ENCODE measurements around the gene RNF187.
"Not testable (repeated sequence)": the region's sequence is repeated elsewhere in the genome, so short reads cannot be mapped to it uniquely, and the experiment has no call there.

The RNF187 gene

DNA sequence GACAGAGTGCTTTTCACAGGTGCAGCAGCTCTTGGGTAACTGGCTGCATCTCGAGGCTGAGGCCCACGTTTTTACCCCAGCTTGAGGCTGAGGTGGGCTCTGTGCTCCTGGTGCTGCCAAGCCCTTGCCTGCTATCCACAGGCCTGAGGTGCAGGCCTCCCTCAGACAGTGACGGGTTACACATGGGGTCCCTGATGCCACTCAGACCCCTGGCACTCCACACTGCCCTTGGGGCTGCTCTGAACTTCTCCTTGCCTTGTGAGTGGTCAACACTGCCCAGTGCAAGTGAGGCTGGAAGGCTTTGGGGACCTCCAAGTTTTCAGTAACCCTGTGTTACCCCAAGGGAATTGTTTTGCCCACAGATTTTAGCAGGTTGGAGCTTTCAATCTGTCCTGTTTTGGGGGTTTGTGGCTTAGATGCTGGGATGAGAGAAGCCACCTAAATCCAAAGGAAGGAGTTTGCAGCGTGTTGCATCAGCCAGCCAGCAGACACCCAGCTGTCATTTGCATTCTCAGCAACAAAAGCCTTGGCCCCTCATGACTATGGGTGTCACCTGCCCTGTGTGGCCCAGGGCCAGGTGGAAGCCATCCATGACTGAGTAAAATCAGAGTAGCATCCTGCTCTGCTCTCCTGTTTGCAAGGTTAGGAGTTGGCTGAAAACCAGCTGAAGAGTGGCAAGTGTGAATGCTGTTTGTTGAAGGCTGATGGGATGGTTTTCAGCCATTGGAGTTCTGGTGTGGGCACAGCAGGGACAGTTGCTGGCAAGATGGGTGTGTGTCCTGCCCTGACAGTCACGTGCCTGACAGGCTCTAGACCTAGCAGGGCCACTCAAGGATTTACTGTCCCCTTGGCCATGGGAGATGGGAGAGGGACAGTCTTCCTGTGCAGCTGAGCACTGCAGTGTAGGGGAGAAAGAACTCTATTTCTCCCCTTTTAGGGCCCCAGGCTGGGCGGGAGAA is 3.2 kb downstream of the RNF187 start:
- Mint-ChIP-seq H3K9me3 (no peaks in the 10 kb centered on the region), H3K27me3 (no peaks in the 10 kb centered on the region), H3K36me3 (ENCODE audit: low read depth) (peaks cover 73% of the 10 kb centered on the region), H3K4me3 (no peak overlapping the region), H3K27ac (peak overlapping the region; percentile 78), H3K4me1 (ENCODE audit: low read depth) (peaks cover 39% of the 10 kb centered on the region)
- no peak for DNase-seq

DNA sequence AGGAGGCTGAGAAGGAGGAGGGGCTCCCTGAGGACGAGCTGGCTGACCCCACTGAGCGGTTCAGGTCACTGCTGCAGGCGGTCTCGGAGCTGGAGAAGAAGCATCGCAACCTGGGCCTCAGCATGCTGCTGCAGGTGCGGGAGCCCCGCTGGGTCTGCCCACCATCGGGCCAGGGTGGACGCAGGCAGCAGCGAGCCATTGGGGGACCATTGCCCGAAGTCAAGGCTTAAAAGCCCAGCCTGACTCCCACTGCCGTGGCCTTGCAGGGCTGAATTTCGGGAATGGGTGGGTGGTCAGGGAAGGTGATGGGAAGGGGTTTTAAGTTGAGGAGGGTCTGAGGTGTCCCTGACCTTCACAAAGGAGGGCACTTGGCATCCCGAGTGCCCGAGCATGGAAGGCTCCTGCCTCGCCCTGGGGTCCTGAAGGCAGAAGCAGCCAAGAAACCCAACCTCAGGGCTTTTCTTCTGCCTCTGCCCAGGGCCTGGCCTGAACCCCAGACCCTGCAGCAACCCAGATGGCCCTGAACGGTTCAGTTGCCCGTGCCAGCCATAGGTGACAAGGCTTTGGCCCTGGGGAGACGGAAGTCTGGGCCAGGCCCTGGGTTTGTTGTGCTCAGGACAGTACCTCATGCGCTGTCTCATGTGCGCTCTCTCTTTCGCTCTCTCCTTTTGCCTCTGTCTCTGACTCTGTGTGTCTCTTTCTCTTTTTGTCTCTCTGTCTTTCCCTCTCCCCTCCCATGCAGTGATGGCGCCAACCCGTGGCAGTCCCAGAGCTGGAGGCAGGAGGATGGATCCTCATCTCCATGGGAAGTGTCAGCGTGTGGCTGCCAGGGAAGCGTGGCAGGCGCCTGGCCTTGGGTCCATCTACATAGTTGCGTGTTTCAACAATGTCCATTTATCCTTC is 6.2 kb downstream of the RNF187 start:
- Mint-ChIP-seq H3K4me3 (no peak overlapping the region), H3K9me3 (no peaks in the 10 kb centered on the region), H3K27me3 (no peaks in the 10 kb centered on the region), H3K4me1 (ENCODE audit: low read depth) (peaks cover 49% of the 10 kb centered on the region), H3K36me3 (ENCODE audit: low read depth) (peaks cover 88% of the 10 kb centered on the region), H3K27ac (peak overlapping the region; percentile 24)
- DNase-seq = peak; percentile 23

DNA sequence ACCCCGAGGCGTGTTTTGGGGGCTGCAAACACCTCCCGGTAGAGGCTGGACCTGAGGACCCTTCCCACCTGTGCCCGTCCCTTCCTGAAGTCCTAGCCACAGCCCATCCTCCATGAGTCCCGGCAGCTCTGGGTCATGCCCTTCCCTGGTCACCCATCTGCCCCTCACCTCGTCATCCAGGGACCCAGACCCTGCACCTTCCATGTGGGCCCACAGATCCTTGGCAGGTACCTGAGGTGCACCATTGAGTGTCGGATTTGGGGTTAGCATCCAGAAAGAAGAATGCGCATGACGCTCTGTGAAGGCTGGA is 6.8 kb downstream of the RNF187 start:
- H3K4me1 Mint-ChIP-seq (ENCODE audit: low read depth) = peaks cover 43% of the 10 kb centered on the region
- H3K9me3 Mint-ChIP-seq = no peaks in the 10 kb centered on the region
- DNase-seq = no peak
- H3K27ac Mint-ChIP-seq = no peak overlapping the region
- H3K36me3 Mint-ChIP-seq (ENCODE audit: low read depth) = peaks cover 85% of the 10 kb centered on the region
- no peaks in the 10 kb centered on the region for H3K27me3 Mint-ChIP-seq
- H3K4me3 Mint-ChIP-seq = no peak overlapping the region

DNA sequence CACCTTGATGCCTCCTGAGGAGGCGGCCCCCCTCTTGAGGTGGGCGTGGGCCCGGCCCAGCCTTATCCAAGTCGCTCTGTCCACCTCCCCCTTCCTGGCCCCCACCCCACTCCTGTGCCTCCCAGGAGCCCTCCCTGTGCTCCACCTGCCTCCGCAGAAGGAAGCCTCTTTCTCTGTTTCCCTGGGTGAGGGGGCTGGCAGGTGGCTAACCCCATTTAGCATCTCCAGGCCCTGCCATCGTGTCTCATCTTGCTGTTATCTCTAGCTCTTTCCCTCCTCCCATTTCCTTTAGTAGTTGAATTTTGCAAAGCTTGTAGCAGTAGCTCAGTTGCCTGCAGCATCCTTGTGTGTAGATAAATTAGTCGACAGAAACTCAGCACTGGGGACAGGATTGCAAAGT is 7.2 kb downstream of the RNF187 start:
- no peaks in the 10 kb centered on the region for H3K9me3 Mint-ChIP-seq
- H3K4me3 Mint-ChIP-seq = no peak overlapping the region
- DNase-seq = peak; percentile 6
- H3K36me3 Mint-ChIP-seq (ENCODE audit: low read depth) = peaks cover 82% of the 10 kb centered on the region
- H3K27me3 Mint-ChIP-seq = no peaks in the 10 kb centered on the region
- peaks cover 39% of the 10 kb centered on the region for H3K4me1 Mint-ChIP-seq (ENCODE audit: low read depth)
- H3K27ac Mint-ChIP-seq = no peak overlapping the region

DNA sequence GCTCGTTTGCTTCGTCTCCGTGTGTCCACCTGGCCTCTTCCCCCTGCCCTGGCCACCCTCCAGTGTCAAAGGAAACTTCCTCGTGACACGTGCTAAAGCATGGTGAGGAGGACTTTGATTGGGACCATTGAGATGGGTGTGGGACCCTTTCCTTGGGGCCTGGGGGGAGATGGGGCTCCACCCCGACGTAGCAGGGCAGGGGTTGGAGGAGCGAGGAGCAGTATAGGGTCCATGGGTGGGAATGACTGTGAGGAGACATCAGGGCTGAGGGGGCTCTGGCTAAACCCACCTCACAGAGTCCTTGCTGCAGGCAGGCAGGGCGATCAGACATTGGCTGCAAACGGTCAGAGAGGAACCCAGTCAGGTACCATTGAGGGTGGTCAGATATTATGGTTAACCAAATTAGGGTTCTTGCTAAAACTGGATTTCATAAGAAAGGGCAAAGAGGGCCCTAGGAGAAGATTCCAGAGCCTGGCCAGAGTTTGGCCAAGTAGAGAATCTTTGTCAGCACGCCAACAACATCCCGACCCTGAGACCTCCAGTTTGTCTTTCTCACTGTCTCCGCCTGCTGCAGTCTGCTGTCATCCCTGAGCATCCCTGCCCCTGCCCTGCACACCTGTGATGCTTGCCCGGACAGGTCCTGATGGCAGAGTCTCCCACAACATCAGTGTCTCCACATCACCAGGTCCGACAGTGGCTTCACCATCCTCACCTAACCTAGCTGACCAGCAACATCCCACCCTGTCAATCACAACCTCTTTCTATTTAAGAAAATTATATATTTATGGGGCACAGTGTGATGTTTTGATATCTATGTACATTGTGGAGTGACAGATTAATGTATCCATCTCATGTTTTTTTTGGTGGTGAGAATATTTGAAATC is 8.0 kb downstream of the RNF187 start:
- Mint-ChIP-seq H3K9me3 (no peaks in the 10 kb centered on the region), H3K27ac (no peak overlapping the region), H3K27me3 (no peaks in the 10 kb centered on the region), H3K4me3 (no peak overlapping the region), H3K4me1 (ENCODE audit: low read depth) (peaks cover 37% of the 10 kb centered on the region), H3K36me3 (ENCODE audit: low read depth) (peaks cover 76% of the 10 kb centered on the region)
- DNase-seq = peak; percentile 25

DNA sequence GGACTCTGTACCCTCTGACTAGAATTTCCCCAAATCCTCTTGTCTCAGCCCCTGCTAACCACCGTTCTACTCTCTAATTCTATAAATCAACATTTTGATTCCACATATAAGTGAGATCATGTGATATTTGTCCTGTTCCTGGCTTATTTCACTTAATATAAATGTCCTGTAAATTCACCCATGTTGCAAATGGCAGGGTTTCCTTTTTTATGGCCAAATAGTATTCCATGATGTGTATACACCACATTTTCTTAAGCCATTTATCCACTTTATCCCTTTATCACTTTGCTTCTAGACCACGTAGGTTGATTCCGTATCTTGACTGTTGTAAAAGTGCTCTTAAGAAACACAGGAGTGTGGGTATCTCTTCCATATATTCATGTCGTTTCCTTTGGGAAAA is 8.9 kb downstream of the RNF187 start:
- Mint-ChIP-seq H3K27ac (no peak overlapping the region), H3K36me3 (ENCODE audit: low read depth) (peaks cover 67% of the 10 kb centered on the region), H3K4me1 (ENCODE audit: low read depth) (peaks cover 38% of the 10 kb centered on the region), H3K9me3 (no peaks in the 10 kb centered on the region), H3K4me3 (no peak overlapping the region), H3K27me3 (no peaks in the 10 kb centered on the region)
- DNase-seq = no peak

DNA sequence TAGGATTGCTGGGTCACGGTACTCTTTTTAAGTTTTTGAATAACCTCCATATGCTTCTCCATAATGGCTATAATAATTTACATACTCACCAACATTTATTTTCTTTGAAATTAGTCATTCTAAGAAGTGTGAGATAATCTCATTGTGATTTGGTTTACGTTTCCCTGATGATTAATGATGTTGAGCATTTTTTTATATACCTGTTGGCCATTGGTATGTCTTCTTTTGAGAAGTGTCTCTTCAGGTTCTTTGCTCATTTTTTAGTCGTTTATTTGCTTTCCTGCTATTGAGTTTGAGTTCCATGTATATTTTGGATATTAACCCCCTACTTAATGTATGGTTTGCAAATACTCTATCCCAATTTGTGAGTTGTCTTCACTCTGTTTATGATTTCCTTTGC is 9.3 kb downstream of the RNF187 start:
- H3K36me3 Mint-ChIP-seq (ENCODE audit: low read depth) = peaks cover 65% of the 10 kb centered on the region
- no peaks in the 10 kb centered on the region for H3K27me3 Mint-ChIP-seq
- H3K9me3 Mint-ChIP-seq = no peaks in the 10 kb centered on the region
- DNase-seq = no peak
- H3K4me3 Mint-ChIP-seq = no peak overlapping the region
- H3K27ac Mint-ChIP-seq = no peak overlapping the region
- H3K4me1 Mint-ChIP-seq (ENCODE audit: low read depth) = peaks cover 42% of the 10 kb centered on the region

DNA sequence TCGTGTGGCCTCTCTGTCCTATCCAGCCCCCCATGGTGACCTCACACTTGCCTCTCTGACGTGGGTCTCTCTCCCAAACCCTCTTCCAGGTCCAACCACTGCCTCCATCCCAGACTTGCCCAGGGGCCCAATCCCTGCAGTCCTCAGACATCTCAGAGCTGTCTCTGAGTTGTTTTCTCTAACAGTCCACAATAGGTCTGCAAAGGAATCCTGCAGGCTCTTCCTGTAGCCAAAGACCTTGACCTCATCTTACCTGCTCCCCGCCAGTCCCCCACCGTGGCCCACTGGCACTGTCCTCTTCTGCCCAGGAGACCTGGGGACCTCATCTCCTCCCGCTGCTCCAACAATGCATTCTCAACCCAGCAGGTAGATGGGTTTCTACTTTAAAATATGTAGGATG is 10.0 kb downstream of the RNF187 start:
- Mint-ChIP-seq H3K4me1 (ENCODE audit: low read depth) (peaks cover 43% of the 10 kb centered on the region), H3K36me3 (ENCODE audit: low read depth) (peaks cover 58% of the 10 kb centered on the region), H3K27me3 (no peaks in the 10 kb centered on the region), H3K4me3 (no peak overlapping the region), H3K27ac (no peak overlapping the region), H3K9me3 (no peaks in the 10 kb centered on the region)
- DNase-seq = no peak

DNA sequence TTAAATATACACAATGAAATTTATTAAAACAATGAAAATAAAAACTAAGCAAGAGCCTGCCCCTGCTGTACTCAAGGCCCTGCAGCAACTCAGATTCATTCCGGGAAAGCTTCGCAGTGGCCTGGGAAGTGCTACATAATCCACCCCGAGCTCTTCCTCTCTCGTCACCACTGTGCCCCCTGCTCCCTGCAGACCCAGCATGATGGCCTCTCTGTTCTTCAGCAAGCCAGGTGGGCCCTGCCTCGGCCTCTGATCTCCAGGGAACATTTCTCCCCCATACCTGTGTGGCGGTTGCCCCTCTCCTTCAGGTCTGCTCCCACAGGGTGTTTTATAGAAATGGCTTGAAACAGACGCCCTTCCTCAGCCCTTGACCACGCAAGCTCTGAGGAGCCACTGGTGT is 10.6 kb downstream of the RNF187 start:
- peaks cover 44% of the 10 kb centered on the region for H3K4me1 Mint-ChIP-seq (ENCODE audit: low read depth)
- H3K27ac Mint-ChIP-seq = no peak overlapping the region

DNA sequence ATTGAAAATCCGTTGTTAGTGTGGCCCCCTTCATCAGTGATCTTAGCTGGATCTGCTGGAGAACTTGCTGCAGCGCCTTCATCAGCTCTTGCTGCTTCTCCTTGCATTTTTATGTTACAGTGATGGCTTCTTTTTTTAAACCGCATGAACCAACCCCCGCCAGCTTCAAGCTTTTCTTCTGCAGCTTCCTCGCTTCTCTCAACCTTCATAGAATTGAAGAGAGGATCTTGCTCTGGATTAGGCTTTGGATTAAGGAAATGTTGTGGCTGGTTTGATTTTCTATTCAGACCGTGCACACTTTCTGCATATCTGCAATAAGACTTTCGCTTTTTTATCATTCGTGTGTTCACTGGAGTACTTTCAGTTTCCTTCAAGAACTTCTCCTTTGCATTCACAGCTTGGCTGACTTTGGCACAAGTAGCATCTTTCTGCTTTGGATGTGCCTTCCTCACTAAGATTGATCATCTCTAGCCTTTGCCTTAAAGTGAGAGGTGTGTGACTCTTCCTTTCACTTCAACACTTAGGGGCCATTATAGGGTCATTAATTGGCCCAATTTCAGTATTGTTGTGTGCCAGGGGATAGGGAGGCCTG is 13.1 kb downstream of the RNF187 start:
- Mint-ChIP-seq H3K4me3 (peak overlapping the region; percentile 58), H3K4me1 (ENCODE audit: low read depth) (peaks cover 44% of the 10 kb centered on the region), H3K27me3 (no peaks in the 10 kb centered on the region), H3K27ac (no peak overlapping the region), H3K9me3 (no peaks in the 10 kb centered on the region), H3K36me3 (ENCODE audit: low read depth) (peaks cover 29% of the 10 kb centered on the region)
- DNase-seq = peak; percentile 14

More for the DNA sequence above, 10.6 kb downstream of the RNF187 start:
- Mint-ChIP-seq H3K36me3 (ENCODE audit: low read depth) (peaks cover 53% of the 10 kb centered on the region), H3K27me3 (no peaks in the 10 kb centered on the region), H3K9me3 (no peaks in the 10 kb centered on the region), H3K4me3 (no peak overlapping the region)
- DNase-seq = no peak

DNA sequence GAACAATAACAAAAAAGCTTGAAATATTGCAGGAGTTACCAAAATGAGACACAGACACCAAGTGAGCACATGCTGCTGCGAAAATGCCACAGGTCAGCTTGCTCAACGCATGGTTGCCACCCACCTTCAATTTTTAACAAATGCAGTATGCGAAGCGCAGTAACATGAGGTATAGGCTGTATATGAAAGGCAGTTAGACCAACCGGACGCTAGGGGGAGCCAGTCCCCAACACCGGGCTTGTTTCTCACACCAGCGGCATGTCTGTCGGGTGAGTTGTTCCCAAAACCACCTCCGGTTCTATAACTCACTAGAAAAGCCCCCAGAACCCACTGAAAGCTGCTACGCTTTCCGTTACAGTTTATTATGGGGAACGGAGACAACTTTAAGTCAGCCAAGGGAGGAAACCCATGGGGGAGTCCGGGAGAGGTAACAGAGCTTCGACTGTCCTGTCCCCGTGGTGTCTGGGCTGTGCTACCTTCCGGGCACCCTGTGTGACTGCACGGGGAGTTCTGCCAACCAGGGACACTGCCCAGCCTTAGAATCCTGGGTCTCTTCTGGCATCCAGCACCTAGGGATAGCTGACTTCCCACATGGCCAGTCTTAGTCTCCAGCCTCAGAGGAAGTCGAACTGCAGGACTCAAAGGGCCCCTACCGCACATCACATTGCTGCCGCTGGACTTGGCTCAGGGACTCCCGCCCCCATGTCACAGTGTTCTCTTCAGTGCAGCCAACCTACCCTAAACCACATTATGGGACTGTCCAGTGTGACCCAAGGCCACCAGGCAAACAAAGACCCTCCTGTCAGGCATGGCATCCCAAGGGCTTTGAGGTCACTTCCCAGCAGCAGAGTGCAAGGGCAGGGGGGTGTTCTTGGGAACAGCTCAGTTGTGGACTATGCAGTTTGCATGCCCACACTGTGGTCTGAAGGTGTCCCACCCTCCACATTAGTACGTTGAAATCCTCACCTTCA is 14.0 kb downstream of the RNF187 start:
- H3K9me3 Mint-ChIP-seq = no peaks in the 10 kb centered on the region
- peaks cover 20% of the 10 kb centered on the region for H3K36me3 Mint-ChIP-seq (ENCODE audit: low read depth)
- peak overlapping the region; percentile 77 for H3K27ac Mint-ChIP-seq
- peaks cover 3% of the 10 kb centered on the region for H3K27me3 Mint-ChIP-seq
- peak overlapping the region; percentile 58 for H3K4me3 Mint-ChIP-seq
- peak; percentile 90 for DNase-seq
- H3K4me1 Mint-ChIP-seq (ENCODE audit: low read depth) = peaks cover 41% of the 10 kb centered on the region

DNA sequence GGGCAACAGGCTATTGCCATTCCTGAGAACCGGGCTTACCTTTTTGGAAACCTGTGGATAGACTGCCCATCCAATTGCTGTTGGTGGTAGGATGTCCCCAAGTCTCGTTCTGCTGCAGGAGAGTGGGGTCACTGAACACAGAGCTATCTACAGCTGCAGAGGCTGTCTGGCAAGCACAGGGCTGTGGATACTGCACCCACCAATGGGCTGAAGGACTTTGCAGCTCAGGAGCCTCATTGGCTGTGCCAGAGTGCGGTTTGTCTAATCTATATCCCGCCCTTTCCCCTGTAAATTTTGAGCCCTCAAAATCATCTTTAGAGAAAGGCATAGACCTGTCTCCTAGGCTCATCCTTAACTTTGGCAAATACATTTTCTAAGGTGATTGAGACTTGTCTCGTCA is 15.3 kb downstream of the RNF187 start:
- Mint-ChIP-seq H3K4me3 (no peak overlapping the region), H3K4me1 (ENCODE audit: low read depth) (peaks cover 30% of the 10 kb centered on the region), H3K9me3 (no peaks in the 10 kb centered on the region), H3K27me3 (peaks cover 3% of the 10 kb centered on the region), H3K36me3 (ENCODE audit: low read depth) (peaks cover 11% of the 10 kb centered on the region), H3K27ac (no peak overlapping the region)
- DNase-seq = peak; percentile 20

DNA sequence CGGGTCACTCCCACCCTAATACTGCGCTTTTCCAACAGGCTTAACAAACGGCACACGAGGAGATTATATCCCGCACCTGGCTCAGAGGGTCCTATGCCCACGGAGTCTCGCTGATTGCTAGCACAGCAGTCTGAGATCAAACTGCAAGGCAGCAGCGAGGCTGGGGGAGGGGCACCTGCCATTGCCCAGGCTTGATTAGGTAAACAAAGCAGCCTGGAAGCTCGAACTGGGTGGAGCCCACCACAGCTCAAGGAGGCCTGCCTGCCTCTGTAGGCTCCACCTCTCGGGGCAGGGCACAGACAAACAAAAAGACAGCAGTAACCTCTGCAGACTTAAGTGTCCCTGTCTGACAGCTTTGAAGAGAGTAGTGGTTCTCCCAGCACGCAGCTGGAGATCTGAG is 18.8 kb downstream of the RNF187 start:
- not testable (repeated sequence) for H3K9me3 Mint-ChIP-seq; H3K27me3 Mint-ChIP-seq; H3K27ac Mint-ChIP-seq; H3K4me3 Mint-ChIP-seq; H3K36me3 Mint-ChIP-seq (ENCODE audit: low read depth)
- peaks cover 13% of the 10 kb centered on the region for H3K4me1 Mint-ChIP-seq (ENCODE audit: low read depth)
- peak; percentile 15 for DNase-seq

All from activated T-cell treated with anti-CD3 and anti-CD28 coated beads, Interleukin-2, amount 50 U/mL, for 24 hours (primary cell).